GM19438 (cell line): ENCODE data around the gene PREX1.

Source experiments
- ATAC-seq: cut with Tn5 transposase; IDR thresholded peaks from one replicate; pipeline ENCODE4 v1.9.1; 2021; ENCODE audit warnings: low read depth; ENCODE audit not compliant: unreplicated experiment

PREX1 gene

DNA sequence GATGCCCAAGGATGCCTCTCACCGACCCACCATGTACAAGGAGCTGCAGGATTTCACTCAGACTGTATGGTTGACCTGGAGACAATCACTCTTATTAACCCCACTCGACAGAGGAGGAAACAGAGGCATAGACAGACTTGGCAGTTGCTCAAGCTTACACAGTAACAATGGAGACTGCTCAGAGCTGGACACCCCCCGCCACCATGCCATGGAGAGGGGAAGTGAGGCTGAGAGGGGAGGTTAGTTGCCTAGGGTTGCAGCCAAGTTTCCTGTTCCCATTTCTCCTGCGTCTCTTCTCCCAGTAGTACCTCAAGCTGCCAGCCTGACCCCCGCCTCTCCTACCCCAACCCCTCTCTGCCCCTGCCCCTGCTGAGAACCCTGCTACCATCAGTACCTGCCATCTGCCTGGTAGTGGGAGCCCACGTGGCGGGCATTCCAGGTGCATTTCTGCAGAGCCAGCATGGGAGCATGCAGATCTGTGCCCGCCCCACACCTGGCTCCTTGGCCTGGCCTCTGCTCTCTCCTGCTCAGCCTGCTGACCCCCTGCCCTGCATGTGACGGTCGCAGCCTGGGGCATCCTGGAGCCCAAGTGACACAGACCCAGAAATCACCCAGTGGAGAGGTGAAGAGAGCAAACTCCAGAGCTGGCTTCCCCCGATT lies 157.7 kb downstream of the PREX1 start:
- ATAC-seq, result no peak

DNA sequence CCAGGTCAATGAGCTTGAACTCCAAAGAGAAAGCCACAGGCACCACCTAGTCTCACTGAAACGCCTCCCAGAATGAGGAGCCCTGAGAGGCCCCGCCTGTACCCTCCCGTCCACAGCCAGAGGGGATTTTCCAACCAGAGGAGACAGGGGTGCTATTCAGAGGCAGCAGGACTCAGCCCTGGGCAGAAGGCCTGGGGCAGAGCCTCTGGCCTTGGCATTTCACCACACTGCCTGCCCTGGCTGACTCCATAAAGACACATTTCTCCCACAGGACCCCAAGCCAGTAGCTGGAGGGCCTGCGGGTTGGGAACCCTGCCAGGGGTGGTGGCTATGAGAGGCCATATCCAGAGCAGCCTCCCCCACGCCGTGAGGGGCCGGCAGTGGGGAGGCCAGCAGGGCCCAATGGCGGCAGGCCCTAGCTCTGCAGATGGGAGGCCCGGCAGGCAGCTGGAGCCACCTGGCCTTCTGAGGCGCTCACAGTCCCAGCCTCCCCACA lies 159.3 kb downstream of the PREX1 start:
- ATAC-seq, result no peak

DNA sequence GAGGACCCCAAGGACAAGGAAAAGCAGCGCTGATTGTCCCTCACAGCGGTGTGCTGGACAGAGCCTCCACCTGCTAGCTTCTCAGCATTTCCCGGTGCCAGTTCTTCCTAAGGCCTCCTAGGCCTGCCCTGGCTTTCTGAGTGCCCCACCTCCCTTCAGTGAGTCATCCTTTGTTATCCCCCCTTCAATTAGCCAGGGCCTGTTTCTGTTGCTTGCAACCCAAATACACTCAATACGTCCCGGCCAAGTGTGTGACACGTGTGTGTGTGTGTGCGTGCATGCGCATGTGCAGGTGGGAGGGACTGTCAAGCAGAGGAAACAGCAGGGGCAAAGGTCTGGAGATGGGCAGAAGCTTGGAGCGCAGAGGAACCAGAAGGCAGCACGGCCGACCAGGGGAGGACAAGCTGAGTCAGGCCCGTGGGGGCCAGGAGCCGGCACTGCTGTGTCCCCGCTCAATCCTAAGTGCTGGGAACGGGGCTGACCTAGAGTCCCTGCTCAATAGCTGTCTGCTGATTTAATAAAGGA lies 159.8 kb downstream of the PREX1 start:
- no peak for ATAC-seq

DNA sequence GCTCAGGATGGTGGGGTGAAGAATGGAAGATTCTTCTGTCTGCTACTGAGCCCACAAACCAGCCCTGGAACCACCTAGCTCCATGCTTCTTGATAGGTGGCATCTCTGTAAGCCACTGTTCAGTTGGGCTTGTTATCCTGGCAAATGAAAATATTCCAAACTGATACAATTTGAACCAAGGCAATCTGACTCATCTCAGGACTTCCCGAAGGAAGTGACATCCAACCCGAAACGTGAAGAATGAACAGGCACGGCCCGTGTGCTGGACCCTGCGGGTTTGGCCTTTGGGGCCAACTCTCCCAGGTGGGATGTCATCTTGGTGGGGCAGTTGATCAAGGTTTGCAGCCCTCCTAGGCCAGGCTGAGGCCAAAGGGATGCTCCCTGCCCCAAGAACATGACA lies 160.3 kb downstream of the PREX1 start:
- ATAC-seq, result no peak

DNA sequence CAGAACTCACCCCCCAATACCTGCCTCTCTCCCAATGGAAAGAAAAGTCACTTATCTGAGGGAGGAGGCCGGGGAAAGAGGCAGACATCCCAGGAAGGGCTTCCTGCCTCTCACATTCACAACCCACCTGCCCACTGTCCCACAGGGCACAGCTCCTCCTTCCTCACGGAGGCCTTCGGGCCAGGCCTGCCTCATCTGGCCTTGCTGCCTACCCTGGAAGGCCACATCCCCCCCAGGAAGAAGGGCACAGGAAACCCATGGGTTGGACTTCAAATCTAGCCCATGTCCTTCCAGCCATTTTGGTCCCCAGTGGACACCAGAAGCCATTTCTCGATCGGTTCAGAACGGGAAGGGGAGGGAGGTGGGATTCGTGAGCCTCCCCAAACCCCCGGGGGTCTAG lies 162.0 kb downstream of the PREX1 start:
- ATAC-seq, result no peak

DNA sequence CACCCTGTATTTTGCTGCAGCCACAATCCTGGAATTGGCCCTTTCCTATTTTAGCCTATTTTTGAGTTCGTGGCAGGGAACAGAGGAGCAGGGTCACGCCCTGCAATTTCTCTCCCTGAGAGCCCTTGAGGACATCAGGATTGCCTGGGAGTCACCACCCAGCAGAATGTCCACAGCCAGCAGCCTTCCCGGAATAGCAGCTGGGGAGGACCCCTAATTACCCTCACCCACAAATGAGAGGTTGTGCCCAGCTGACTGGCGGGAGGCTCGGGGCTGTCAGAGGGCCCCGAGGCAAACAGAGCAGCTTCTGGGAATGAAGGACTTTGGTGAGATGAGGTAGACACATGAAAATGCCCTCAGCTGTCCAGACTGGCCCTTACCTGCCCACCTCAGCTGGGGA lies 165.1 kb downstream of the PREX1 start:
- no peak for ATAC-seq

DNA sequence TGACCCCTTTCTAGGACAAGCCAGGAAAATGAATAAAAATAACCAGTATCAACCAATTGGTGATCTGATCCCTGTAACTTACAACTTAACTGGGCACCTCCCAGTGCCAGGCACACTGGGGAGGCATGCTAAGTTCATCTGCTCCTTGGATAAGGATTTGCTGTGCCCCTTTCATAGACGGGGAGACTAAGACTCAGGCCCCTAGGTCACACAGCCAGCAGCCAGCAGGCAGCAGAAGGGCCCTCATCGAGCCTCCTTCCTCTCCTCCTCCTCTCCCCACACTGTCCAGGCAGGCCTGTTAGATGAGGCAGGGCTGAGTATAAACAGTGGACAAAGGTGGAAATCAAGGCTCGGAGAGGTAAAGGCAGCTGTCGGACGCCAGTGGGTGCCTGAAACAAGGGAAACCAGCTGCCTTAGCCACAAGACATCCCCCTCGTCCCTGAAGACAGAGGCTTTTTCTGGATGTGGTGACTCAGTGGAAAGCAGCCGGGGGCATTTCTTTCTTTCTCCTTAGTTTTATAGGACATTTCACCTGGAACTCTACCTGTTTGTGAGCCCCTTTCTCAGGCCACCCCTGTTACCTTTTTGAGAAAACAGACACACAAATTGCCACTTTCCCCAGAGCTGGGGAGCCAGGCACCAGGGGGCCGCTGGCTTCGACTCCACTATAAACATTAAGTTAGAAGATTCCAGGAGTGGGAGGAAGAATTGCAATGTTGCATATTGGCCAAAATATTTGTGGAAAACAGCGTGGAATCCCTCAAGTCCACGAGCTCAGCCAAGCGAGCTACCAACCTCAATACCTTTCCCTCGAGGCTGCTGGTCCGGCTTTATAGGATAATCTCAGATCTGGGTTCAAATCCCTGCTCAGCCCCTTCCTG lies 166.0 kb downstream of the PREX1 start:
- ATAC-seq, result no peak

DNA sequence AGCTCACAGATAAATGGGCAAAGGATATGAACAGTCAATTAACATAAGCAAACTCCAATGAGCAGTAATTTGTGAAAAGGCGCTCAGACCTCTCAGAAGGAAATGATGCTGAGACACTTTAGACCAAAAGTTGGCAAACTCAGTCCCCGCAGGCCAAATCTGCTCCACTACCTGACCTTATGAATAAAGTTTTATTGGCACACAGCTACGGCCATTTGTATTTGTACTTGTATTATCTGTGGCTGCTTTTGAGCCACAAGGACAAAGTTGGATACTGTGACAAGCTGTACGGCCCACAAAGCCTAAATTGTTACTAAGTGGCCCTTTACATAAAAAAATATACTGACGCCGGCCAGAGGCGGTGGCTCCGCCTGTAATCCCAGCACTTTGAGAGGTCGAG lies 167.0 kb downstream of the PREX1 start:
- ATAC-seq, result no peak

DNA sequence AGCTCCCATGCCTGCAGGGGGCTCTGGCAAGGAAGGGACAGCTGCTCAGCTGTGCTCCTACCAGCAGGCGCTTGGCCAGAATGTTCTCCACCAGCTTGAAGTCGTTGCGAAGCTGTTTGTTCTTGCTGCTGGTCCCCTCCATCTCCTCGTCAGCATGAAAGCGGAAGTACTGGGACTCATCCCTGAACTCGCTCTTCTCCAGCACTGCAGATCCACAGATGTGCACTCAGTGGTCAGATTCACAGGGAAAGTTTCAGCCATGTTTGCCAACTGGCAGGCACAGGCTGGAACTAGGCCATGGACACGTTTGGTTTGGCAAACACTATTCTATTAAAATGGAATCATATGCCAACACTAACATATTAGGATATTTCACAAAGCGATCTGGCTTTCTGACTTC lies 167.9 kb downstream of the PREX1 start:
- ATAC-seq, result no peak

DNA sequence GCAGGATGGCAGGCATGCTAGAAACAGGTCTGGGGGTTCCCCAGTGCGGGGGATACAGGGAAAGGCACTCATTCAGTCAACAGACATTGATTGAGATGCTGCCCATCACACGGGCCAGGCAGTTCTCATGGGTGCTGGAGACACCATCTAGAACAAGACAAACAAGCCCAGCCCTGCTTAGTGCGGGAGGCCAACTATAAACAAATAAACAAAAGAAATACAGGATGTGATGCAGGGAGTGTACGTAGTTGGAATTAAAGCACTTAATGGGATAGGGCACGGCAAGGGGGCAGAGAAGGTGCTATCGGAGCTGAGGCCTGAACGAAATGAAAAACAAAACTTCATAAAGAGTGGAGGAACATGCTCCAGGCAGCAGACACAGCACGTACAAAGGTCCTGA lies 169.3 kb downstream of the PREX1 start:
- ATAC-seq, result no peak

DNA sequence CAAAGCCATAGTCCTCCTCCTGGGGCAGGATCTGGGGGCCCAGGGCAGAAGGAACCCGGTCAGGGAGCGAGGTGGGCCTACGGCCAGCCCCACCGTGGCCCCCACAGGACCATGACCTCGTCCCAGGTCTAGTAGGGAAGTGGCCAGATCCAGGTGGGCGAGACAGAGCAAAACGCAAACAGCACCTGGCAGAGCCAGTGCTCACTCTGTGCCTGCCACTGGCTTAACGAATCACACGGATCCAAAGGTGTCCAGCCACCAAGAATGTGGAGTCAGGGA lies 169.7 kb downstream of the PREX1 start:
- ATAC-seq, result no peak

DNA sequence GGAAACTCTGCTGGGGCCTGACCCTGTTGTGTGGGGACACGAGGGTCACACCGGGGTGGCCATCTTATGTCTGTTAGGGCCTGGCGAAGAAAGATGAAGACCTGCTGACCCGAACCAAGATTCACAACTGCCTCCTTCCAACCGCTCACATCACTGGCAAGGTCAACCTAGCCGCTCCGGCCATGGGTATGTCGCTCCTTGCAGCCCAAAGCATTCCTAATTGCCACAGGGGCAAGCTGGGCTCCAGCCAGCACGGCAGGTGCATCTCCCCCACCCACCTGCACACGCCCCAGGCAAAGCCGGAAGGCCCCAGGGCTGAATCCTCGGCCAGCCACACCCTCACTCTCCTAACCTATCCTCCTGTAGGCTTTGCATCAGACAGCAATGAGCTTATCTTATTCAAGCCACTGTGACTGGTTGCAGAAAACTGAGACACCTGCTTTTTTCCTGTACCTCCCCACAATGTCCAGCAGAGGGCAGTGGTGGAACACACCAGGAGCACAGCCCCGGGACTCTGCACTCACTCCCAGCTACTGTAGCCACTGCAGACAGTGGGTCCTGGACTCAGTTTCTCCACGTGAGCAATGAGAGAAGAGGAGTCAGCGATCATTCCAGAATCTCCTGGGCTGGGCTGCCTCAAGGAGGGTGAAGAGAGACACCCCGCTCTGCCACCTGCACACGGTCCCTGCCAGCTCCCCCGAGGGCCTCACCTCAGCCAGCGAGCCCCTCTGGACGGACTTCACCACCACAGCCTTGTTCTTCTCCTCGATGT lies 170.2 kb downstream of the PREX1 start:
- no peak for ATAC-seq

DNA sequence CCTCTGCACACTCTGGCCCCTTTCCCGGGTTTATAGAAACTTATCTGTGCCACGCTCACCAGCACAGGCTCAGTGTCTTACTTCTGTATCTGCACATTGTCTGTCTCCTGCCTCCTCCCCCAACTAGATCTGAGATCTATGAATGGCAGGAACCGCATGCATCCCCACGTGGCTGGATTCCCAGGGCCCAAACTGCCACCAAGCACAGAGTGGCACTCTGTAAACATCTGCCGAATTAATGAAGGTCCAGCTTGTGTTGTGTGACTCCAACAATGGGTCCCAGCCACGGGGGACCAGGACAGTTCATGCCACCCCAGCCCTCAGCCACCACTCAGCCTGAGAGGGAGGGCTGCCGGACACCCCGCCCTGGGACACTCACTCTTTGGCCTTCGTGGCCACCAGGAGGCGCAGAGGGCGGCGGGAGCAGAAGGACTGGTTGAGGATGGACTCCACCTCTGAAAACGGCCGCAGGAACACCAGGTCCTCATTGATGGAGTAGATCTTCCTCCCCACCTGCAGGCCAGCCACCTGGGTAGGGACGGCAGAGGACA lies 171.1 kb downstream of the PREX1 start:
- ATAC-seq, result no peak

DNA sequence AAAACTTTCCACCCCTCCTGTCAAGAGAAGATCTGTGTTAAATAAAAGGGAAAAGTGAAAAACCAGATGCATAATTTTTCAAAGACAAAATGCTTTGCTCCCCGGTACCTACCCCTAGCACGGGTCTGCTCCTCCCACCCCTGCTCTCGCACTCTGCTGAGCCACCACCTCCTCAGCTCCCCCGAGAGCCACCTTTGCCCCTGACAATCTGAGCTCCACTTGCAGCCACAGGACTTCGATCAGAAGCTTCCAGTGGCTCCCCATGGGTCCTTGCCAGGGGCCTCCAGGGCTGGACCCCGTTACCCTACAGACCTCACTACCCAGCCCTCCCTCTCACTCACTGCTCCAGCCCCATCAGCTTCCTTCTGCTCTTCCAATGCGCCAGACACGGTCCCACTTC lies 171.7 kb downstream of the PREX1 start:
- ATAC-seq, result no peak

DNA sequence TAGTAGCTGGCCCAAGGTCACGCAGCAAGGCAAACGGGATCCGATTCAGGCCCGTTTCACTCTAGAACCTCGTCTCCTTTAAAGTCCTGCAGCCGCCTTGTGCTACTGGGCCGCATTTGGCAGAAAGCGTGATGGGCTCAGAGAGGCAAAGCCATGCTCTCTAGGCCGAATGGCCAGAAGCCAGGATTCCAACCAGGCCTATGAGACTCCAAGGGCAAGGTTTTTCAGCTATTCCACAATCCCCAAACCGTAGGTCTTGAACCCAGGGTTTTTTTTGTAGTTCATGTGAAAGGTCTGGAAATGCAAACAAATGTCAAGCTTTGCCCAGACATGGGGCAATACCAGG lies 174.1 kb downstream of the PREX1 start:
- no peak for ATAC-seq

DNA sequence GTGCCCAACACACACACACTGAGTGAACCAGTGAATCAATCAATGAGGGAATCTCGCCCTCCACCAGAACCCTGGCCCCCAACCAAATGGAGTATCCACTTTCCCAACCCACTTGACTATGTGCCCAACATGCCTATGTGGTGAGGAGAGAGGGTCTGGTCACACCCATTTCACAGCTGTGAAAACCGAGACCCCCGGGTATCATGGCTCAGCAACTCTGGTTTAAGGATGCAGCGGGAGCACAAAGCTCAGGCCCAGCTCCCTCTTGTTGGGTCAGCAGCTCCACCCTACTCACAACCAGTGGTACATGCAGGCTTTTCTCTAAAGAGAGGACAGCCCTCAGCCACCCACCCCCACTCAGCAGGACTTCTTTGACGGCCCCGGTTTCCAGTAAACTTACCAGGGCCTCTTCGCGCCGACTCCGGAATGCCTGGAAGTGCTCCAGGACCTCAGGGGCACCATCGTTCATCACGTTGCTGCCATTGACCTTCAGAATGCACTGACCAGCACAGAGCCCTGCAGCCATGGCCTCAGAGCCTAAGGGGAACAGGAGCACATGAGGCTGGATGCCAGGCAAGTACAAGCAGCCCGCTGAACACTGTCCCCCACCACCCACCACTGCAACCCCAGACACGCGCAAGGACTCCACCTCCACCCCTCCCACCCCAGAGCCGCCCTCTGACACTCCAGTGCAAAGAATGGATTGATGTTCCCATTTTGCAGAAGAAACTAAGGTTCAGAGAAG lies 174.7 kb downstream of the PREX1 start:
- ATAC-seq, result no peak

DNA sequence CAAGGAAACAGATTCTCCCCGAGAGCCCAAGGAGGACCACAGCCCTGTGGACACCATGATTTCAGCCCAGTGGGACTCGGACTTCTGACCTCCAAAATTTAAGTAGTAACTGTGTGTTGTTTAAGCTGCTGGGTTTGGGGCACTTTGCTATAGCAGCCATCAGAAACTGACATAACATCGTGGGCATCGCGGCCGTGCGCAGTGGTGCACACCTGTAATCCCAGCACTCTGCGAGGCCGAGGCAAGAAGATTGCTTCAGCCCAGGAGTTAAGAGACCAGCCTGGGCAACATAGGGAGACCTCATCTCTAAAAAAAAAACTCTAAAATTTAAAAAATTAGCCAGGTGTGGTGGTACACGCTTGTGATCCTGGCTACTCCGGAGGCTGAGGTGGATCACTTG lies 175.8 kb downstream of the PREX1 start:
- no peak for ATAC-seq

DNA sequence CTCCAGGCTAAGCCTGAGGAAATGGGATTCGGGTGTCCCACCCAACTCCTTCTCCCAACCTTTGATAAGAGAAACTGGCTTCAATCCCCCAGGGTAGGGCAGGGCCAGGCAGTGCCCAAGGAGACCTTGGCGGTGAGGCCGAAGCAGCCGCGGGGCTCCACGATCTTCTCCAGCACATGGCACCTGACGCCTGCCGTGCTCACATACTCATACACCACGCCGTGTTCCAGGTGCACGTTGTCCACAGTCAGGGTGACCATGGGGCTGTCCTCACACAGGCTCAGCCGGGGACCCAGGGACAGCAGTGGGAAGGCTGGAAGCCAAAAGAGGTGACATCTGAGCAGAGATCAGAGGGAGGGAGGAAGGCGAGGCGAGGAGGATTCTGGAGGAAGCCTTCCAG lies 176.5 kb downstream of the PREX1 start:
- ATAC-seq, result no peak

DNA sequence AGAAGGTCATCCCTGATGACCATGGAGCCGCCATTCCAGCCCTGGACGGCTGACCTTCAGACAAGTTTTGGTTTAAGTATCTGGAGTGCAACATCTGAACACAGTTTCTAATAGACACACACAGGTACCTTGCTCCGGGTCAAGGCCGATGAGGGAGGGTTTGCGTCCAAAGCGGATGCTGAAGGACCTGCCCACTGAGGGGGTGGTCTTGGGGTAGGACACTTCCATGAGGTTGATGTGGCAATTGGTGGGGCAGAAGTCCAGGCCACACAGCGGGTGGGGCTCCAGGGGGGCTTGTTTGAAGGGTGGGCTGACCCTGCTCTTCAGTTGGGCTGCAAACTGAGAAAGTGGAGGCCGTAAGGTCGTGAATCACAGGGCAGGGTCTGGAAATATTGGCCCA lies 177.9 kb downstream of the PREX1 start:
- ATAC-seq, result no peak

DNA sequence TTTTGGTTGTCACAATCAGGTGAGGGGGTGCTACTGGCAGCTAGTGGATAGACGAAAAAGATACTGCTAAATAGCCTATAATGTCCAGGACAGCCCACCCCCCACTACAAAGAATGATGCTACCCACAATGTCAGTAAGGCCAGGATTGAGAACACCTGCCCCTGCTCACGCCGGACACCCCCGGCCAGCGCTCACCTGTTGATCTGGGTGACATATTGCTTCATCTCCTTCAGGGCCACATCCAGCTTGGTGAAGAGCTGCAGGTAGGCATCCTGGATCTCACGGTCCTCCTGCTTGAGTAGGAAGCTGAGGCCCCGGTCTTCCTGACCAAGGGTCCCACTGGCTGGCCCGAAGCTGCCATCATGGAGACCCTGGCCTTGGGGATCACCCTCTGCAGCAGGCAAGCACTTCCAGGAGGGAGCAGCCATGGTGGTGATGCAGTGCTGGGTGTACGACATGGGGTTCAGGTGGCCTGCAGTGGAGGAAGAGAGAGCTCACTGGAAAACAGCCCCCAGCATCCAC lies 178.6 kb downstream of the PREX1 start:
- ATAC-seq, result no peak
